Right renal cortex interstitium (tissue), 3 donors: ENCODE results near the gene FGD6. TPM values are rescaled to one million over a fixed set of nuclear protein-coding genes. Genes with fewer than 3 reads are reported as not detected.
"Not testable (repeated sequence)": the region's sequence is repeated elsewhere in the genome, so short reads cannot be mapped to it uniquely, and the experiment has no call there.

ENCODE experiments used
- DNase-seq, 3 donors: peaks; one replicate each; pipeline ENCODE4 v3.0.0-alpha.2; 2013; ENCODE audit warnings: low read depth in 3 of 3, low spot score in 2 of 3
- polyA plus RNA-seq, 3 donors: library from polyadenylated mRNA; unstranded; fragments of 120-200 nt; gene quantifications; one replicate each; pipeline ENCODE4 v1.2.1, GENCODE V29; 2013; ENCODE audit not compliant: insufficient read length in 3 of 3

Gene FGD6
- polyA plus RNA-seq, 3 donors, result 9.9 to 10.4 (median 10.2) TPM

DNA sequence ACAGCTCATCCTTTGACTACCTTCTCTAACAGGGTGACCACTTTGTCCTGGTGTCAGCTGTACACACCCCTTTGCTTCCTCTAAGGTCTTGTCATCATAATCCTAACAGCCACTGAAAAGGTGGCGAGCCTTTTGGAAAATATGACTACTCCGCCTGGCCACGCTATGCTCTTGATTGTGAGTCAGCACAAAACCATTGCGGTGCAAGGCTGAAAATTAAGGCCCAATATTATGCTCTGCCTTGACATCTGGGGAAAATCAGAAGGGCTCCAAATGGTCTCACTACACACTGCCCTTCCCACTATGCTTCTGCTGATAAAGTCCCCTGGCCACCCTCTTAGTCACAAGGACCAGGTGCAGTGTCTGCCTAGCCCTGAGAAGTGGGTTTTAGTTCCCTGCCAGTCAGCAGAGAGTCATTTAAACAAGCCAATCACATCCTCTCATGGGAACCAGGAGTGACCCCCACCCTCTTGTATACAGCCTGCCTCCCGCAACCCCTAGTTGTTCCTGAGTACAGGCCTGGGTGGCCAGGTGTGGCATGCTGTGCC is 34.3 kb downstream of the FGD6 start:
- no peak for DNase-seq

GRCh38 chr12:95181103-95181502 is 36.2 kb downstream of the FGD6 start:
- DNase-seq, result no peak

- no peak for DNase-seq
Observed at GRCh38 chr12:95179011-95179410, 38.3 kb downstream of the FGD6 start.

GRCh38 chr12:95178136-95178535 is 39.1 kb downstream of the FGD6 start:
- DNase-seq, result no peak

- no peak for DNase-seq
Observed at GRCh38 chr12:95177201-95177768, 40.0 kb downstream of the FGD6 start.

DNA sequence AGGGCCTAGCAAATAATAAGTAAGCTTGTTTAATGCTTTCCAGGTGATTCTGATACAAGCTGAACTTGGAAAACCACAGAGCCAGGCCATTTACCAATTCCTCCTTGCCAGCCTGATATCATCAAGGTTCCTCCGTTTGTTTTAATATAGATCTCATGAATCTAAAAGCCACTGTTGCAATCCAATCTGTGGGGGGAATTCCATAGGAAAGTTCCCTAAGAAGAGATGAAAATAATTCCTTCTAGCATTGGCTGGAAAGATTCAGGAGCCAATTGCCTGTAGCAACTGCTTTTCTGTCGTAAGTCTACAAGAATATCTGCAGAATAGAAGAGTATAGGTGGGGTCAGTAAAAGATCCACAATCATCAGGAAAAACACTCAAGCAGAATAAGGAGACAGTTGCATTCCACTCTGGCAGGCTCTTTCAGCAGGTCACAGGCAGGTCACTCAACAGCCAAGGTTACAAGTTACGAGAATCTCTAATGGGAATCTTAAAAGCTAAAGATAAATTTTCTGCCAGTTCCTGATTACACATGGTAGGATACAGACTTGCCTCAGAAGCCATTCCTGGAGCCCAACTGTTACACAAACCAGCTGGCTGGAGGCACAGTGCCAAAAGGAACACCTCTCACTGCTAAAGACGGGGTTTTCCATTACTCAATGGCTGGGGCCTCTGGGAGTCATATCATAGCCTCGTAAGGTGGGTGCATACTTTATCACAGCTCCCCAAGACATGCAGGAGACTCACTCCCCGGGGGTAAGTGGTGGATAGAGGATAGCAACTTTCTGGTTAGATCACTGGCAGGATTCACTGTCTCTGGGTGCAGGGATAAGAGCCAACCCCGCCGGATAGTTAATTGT is 43.6 kb downstream of the FGD6 start:
- no peak for DNase-seq

- no peak for DNase-seq
Observed at GRCh38 chr12:95169368-95169767, 47.9 kb downstream of the FGD6 start.

DNA sequence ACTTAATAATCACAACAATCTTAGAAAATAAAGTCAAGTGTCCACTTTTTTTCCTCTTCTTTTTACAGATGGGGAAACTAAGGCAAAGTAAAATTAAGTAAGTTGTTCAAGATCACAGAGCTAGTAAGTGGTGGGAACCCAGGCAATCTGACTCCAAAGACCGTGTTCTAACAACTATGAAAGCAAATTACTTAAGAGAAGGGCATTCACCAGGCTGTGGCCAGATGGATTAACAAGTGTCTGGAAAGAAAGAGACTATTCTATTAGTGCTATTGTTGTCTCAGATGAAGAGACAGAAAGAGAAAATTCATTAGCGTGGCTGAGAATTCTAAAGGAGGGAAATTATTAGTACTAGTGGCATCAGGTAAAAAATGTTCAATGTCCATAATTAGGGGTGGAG is 48.5 kb downstream of the FGD6 start:
- no peak for DNase-seq

DNA sequence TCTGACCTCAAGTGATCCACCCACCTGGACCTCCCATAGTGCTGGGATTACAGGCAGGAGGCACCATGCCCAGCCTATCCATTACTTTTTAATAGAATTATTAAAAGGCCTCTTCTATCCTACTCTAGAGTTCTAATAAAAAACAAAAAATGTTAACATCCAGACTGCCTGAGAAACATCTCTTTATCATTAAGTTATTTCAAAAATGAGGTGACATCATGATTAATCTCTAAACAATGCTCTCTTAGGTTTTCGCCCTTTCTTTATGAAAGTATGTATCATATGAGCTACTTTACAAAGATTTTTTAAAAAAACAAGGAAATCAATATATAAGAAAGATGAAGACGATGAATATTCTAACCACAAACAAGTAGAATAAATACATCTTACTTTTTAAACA is 52.6 kb downstream of the FGD6 start:
- DNase-seq, result no peak

- no peak for DNase-seq
Observed at GRCh38 chr12:95158919-95159318, 58.3 kb downstream of the FGD6 start.

- DNase-seq, result no peak
Observed at GRCh38 chr12:95151821-95152220, 65.4 kb downstream of the FGD6 start.

- no peak for DNase-seq
Observed at GRCh38 chr12:95151406-95151805, 65.9 kb downstream of the FGD6 start.

GRCh38 chr12:95150501-95150900 is 66.8 kb downstream of the FGD6 start:
- no peak for DNase-seq

- no peak for DNase-seq
Observed at GRCh38 chr12:95147866-95148265, 69.4 kb downstream of the FGD6 start.

DNA sequence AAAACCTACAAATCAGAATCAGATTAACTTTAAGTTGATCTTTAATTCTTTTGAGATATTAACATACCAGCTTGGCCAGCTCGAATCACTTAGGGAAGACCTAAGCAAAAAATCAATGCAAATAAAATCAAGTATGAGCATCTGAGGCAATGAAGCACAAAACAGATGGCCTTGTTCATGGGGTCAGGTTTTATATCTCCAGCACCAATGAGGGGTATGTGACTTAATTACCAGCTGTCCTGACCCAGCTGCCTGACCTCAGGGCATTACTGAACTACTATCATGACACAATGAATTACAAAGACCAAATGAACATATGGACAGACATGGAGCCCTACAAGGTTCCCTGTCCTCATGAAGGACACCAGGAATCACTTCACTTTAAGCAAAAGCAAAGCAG is 70.5 kb downstream of the FGD6 start:
- no peak for DNase-seq

- DNase-seq, result no peak
Observed at GRCh38 chr12:95143621-95144205, 73.6 kb downstream of the FGD6 start.

DNA sequence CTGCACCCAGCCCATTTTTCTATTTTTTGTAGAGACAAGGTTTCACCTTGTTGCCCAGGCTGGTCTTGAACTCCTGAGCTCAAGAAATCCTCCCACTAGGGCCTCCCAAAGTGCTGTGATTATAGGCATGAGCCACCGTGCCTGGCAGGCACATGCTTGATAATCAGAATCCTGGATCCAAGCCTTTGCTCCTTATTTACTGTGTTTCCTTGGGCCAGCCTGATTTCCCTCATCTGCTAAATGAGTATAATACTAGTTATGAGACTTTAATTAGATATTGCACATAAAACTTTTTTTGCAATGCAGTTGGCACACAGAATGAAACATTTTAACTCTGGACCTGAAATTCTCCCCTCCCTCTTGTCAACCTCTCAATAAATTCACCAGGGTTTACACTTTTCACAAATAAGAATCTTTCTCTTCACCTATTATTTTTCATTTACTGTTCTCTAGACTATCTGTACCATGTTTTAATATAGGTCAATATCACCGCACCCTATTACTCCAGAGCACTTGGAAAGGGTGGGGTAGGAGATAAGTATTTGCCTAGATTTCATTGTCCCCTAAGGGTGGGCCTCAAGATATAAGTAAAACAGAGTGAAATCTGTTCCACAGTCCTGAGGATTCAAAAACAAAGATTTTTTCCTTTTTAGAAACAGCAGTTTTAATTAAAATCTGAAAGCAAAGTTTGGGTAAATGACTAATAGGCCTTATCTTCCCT is 74.7 kb downstream of the FGD6 start:
- no peak for DNase-seq

DNA sequence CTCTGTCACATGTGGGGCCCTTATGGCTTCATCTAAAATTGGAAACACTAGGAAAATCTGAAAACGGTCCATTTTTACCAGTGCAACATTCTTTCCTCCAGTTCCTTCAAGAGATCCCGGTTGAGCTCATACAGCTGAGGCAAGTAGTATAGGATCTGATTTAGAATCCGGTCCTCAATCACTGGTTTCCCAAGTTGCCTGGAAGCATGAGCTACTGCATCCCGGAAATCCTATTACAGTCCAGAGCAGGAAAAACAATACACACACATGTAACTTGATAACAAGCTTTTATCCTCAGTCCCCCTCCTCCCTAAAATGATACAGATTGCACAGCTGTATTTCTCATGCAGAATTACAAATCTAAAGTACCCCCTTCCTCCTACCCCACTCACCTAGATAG is 76.0 kb downstream of the FGD6 start:
- DNase-seq, result no peak

DNA sequence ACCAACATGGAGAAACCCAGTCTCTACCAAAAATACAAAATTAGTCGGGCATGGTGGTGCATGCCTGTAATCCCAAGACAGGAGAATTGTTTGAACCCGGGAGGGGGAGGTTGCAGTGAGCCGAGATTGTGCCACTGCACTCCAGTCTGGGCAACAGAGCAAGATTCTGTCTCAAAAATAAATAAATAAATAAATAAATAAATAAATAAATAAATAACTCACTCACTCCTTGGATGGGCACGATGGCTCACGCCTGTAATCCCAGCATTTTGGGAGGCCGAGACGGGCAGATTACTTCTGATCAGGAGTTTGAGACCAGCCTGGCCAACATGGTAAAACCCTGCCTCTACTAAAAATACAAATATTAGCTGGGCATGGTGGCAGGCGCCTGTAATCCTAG is 79.2 kb downstream of the FGD6 start:
- not testable (repeated sequence) for DNase-seq

GRCh38 chr12:95136598-95136997 is 80.7 kb downstream of the FGD6 start:
- DNase-seq, result no peak

DNA sequence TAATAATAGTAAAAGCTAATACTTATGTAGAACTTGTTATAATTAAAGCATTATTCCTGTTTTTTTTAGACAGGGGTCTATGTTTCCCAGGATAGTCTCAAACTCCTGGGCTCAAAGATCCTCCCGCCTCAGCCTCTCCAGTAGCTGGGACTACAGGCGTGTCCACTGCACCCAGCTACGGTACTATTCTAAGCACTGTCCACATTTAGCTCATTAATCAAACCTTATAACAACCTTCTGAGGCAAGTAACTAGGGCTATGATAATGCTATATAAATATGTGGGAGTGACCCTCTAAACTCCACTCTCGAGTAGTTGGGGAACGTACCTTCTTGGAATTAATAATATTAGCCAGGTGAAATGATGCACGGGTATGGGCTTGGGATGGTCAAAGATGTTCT is 83.2 kb downstream of the FGD6 start:
- DNase-seq, result no peak
